Transverse colon (tissue), 4 donors: ENCODE measurements around the gene DYNLRB1. TPM values are rescaled to one million over a fixed set of nuclear protein-coding genes. Genes with fewer than 3 reads are reported as not detected.

Source experiments
- DNase-seq: peaks from one replicate; pipeline ENCODE4 v3.0.0-alpha.2; 2019
- H3K27ac ChIP-seq, 4 donors: fragments of 200-600 bp; sonication (generic); 2 replicates each; pipeline ENCODE4 v1.5.1; 2016 to 2018; ENCODE audit warnings: inconsistent platforms in 4 of 4
- H3K27me3 ChIP-seq: fragments of 200-600 bp; sonication (generic); 2 replicates; pipeline ENCODE4 v1.5.1; 2017; ENCODE audit warnings: inconsistent platforms
- H3K36me3 ChIP-seq, 4 donors: fragments of 200-600 bp; sonication (generic); 2 replicates each; pipeline ENCODE4 v1.5.1; 2017 to 2019; ENCODE audit warnings: inconsistent platforms in 4 of 4
- H3K4me1 ChIP-seq, 4 donors: fragments of 200-600 bp; sonication (generic); 2 replicates each; pipeline ENCODE4 v1.5.1; 2017 to 2020; ENCODE audit warnings: inconsistent platforms in 4 of 4
- H3K4me3 ChIP-seq, 4 donors: fragments of 200-600 bp; sonication (generic); 1 replicate in 1 of 4; 2 replicates in 3 of 4; pipeline versions ENCODE4 v1.5.1 to v1.6.1; 2017 to 2019; ENCODE audit warnings: inconsistent platforms in 4 of 4
- H3K9me3 ChIP-seq, 2 donors: fragments of 200-600 bp; sonication (generic); 2 replicates each; pipeline ENCODE4 v1.5.1; 2017 to 2019; ENCODE audit warnings: inconsistent platforms in 2 of 2
- CTCF ChIP-seq, 5 experiments: fragments of 200-600 bp in 3 of 5; fragments of 450-650 bp in 2 of 5; sonication (generic) in 3 of 5; IDR thresholded peaks; 1 replicate in 2 of 5; 2 replicates in 3 of 5; pipeline ENCODE4 v1.5.1; 2016 to 2017; ENCODE audit warnings: antibody characterized with exemption in 5 of 5, inconsistent platforms in 3 of 5, mild to moderate bottlenecking in 2 of 5, moderate library complexity in 1 of 5
- EP300 ChIP-seq: sonication (generic); formaldehyde crosslinking; IDR thresholded peaks from one replicate; pipeline ENCODE4 v1.6.1; 2017; ENCODE audit warnings: antibody characterized with exemption, low read depth
- POLR2A ChIP-seq: fragments of 450-650 bp; IDR thresholded peaks from one replicate; pipeline ENCODE4 v1.6.1; 2016; ENCODE audit warnings: antibody characterized with exemption, mild to moderate bottlenecking, moderate library complexity
- POLR2AphosphoS5 ChIP-seq, 3 donors: sonication (generic); formaldehyde crosslinking; IDR thresholded peaks; one replicate each; pipeline ENCODE4 v1.6.1; 2016; ENCODE audit warnings: antibody characterized with exemption in 3 of 3
- whole genome bisulfite sequencing, 2 donors: methylation state at CpG; one replicate each; pipeline ENCODE4 v1.1.5; 2018; ENCODE audit warnings: low coverage in 1 of 2; 5-methylcytosine and 5-hydroxymethylcytosine counted together
- in situ Hi-C, 4 donors: fragments of 200-750 bp; cut with MboI; loops; one replicate each; pipeline versions ENCODE4 v1.15.0 to v1.15.1; 2017; ENCODE audit warnings: low sequenced_read_pairs in 3 of 4, low pct_ligation_motif_present in 1 of 4, low pct_unique_long_range_greater_than_20kb in 1 of 4
- intact Hi-C: fragments of 100-400 bp; cut with DNase I; formaldehyde crosslinking; loops from one replicate; pipeline ENCODE4 v1.15.1; 2023; ENCODE audit warnings: low total_unique reads
- total RNA-seq, 4 donors: library from RNA; depleted of rRNA; stranded (reverse); fragments of >200 nt; gene quantifications; one replicate each; pipeline ENCODE4 v1.1.0, GENCODE V29; 2016

Gene DYNLRB1
- total RNA-seq, 4 donors from 2014 or later, result 80.8 to 178 (median 120) TPM

GRCh38 chr20:34507702-34508413, 8.4 kb upstream of the DYNLRB1 start:
- Histone ChIP-seq H3K27me3 (no peaks in the 10 kb centered on the region), H3K4me1 (no peaks in the 10 kb centered on the region), H3K27ac (no peak overlapping the region), H3K4me3 (no peak overlapping the region), H3K9me3 (no peaks in the 10 kb centered on the region), H3K36me3 (peaks cover 0 to 36% (median 18%) of the 10 kb centered on the region in 4 donors)
- in situ Hi-C loops (loop anchor here in 2 of 4 donors (25.0 kb wide), 1 partner anchor 196 kb away; the partner anchor contains the start of gene AHCY (in 2 of the 2)), intact Hi-C loops (no loop called here)
- TF ChIP-seq POLR2A, result no peak
- no peak for TF ChIP-seq EP300
- TF ChIP-seq POLR2AphosphoS5 (IDR thresholded peaks at IDR 0.05), result no peak
- no peak for TF ChIP-seq CTCF (IDR thresholded peaks at IDR 0.05)
- 89 to 94% methylated on average over 4 of the region's 4 CpGs for WGBS, 2 donors
- DNase-seq, result no peak

- TF ChIP-seq EP300, result no peak
- no peak for DNase-seq
- in situ Hi-C loops (loop anchor here in 2 of 4 donors (25.0 kb wide), 1 partner anchor 198 kb away; the partner anchor contains the start of gene AHCY (in 2 of the 2)), intact Hi-C loops (no loop called here)
- WGBS, 2 donors, result 97% methylated on average over 1 of the region's 1 CpG; no CpG with 5 or more reads in 1 of the 2 donors
- no peaks in the 10 kb centered on the region for H3K9me3 ChIP-seq
- H3K36me3 ChIP-seq, result peaks cover 0 to 19% (median 9%) of the 10 kb centered on the region in 4 donors
- H3K27ac ChIP-seq, result no peak overlapping the region
- H3K4me1 ChIP-seq, result peaks cover 0 to 12% (median 10%) of the 10 kb centered on the region in 4 donors
- H3K4me3 ChIP-seq, result no peak overlapping the region
- H3K27me3 ChIP-seq, result no peaks in the 10 kb centered on the region
These were observed 5.6 kb upstream of the DYNLRB1 start for GRCh38 chr20:34510575-34510974.

GRCh38 chr20:34511891-34512265, 4.3 kb upstream of the DYNLRB1 start:
- in situ Hi-C loops, result loop anchor here in 2 of 4 donors (25.0 kb wide), 1 partner anchor 200 kb away; the partner anchor contains the start of gene AHCY (in 2 of the 2)
- Histone ChIP-seq H3K9me3 (no peaks in the 10 kb centered on the region), H3K36me3 (peaks cover 0 to 18% (median 6%) of the 10 kb centered on the region in 4 donors), H3K4me3 (no peak overlapping the region), H3K27ac (no peak overlapping the region), H3K27me3 (no peaks in the 10 kb centered on the region), H3K4me1 (peaks cover 0 to 18% (median 12%) of the 10 kb centered on the region in 4 donors)
- 76 to 90% methylated on average over 3 of the region's 3 CpGs for WGBS, 2 donors
- intact Hi-C loops, result no loop called here
- no peak for DNase-seq
- TF ChIP-seq CTCF (IDR thresholded peaks at IDR 0.05) (no peak), POLR2A (no peak), POLR2AphosphoS5 (IDR thresholded peaks at IDR 0.05) (no peak), EP300 (no peak)

GRCh38 chr20:34512266-34512954, 3.8 kb upstream of the DYNLRB1 start:
- DNase-seq, result no peak
- WGBS, 2 donors, result 78 to 86% methylated on average over 2 to 4 of the region's 4 CpGs
- Histone ChIP-seq H3K4me1 (peaks cover 0 to 23% (median 17%) of the 10 kb centered on the region in 4 donors), H3K36me3 (peaks cover 0 to 18% (median 5%) of the 10 kb centered on the region in 4 donors), H3K27me3 (no peaks in the 10 kb centered on the region), H3K27ac (no peak overlapping the region), H3K4me3 (no peak overlapping the region), H3K9me3 (no peaks in the 10 kb centered on the region)
- in situ Hi-C loops (loop anchor here in 2 of 4 donors (25.0 kb wide), 1 partner anchor 200 kb away; the partner anchor contains the start of gene AHCY (in 2 of the 2)), intact Hi-C loops (no loop called here)
- TF ChIP-seq POLR2AphosphoS5 (IDR thresholded peaks at IDR 0.05) (no peak), POLR2A (no peak), CTCF (IDR thresholded peaks at IDR 0.05) (no peak), EP300 (no peak)
